Measurements from ENCODE around the gene SPINDOC. TPM values are rescaled to one million over a fixed set of nuclear protein-coding genes. Genes with fewer than 3 reads are reported as not detected.

Gene SPINDOC
- total RNA-seq, 1 experiment from 2014 or later = 50.9 TPM

DNA sequence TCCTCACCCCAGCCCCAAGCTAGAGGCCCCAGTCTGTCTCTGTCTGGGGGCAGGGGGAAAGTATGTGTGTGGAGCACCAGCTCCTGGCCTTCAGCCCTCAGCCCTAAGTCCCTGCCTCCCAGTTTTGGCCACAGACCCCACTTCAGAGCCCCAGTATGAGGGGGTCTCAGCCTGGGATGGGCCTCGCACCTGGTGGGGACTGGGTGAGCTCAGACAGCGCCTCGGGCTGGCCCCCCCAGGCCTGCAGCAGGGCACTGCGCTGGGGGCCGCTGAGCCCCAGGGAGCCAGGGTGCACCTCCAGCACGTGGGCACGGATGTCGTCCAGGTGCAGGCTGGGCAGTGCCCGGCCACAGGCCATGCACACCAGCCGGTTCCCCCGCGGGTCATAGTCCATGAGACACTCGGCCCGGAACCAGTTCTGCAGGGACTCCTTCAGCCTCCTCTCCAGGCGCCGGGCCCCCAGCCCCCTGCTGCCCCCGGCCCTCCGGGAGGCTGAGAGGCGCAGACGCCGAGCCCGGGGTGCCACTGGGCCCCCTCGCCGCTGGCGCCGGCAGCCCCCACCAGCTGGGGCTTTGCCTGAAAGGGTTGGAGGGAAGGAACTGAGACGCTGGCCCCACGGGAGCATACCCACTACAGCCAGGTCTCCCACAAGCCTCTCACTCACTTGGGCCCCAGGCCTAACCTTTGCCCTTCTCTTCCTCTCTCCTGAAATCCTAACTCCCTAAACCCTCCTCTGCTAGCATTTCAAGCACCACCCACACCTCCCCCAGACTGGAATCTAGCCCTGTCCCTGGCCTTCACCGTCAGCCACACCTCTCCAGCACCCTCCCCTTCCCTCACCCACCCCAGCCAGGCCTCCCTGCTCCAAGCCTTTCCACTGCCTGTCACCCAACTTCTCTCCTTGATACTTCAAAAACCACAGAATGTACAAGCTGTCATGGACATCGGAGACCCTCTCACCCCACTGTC lies 48.3 kb upstream of the SPINDOC start:
- RAD21 ChIA-PET (ENCODE audit: low non-redundant PET in 1 of 2, low total read pairs in 2 of 2, uncharacterized antibody in 2 of 2, unreplicated experiment in 2 of 2) = no interaction called here
- intact Hi-C loops (cut with micrococcal nuclease) = loop anchor here (5.0 kb wide), 1 partner anchor 382 kb away; no protein-coding TSS in a partner anchor
- Histone ChIP-seq H3K4me3 (replicated peaks in 1 of 2; ENCODE audit: low read depth in 1 of 2, low read length in 2 of 2) (no peak overlapping the region), H3K27me3 (ENCODE audit: insufficient read depth, low read length) (no peaks in the 10 kb centered on the region), H3K9me3 (ENCODE audit: control insufficient read depth in 1 of 2, insufficient read depth in 1 of 2, low read depth in 1 of 2, low read length in 2 of 2) (no peaks in the 10 kb centered on the region), H3K9ac (ENCODE audit: low read length) (no peak overlapping the region), H3K9me2 (ENCODE audit: insufficient read depth) (no peaks in the 10 kb centered on the region), H2AFZ (ENCODE audit: low read depth, low read length, poor library complexity, severe bottlenecking) (no peak overlapping the region), H3K4me1 (ENCODE audit: control insufficient read depth in 1 of 2, insufficient read depth in 2 of 2, low read length in 2 of 2) (peaks cover 14 to 24% of the 10 kb centered on the region in 2 experiments), H3K4me2 (ENCODE audit: low read length) (no peak overlapping the region), H4K20me1 (ENCODE audit: insufficient read depth) (peaks cover 9% of the 10 kb centered on the region; the same call in 1 of the 2 replicates), H3K36me3 (ENCODE audit: control insufficient read depth in 1 of 2, insufficient read depth in 2 of 2, low read length in 2 of 2) (peaks cover 2 to 4% of the 10 kb centered on the region in 2 experiments; a peak in 2 of 4 replicates), H3K79me2 (ENCODE audit: insufficient read depth, low read length) (peaks cover 21% of the 10 kb centered on the region), H3K27ac (ENCODE audit: low read depth, low read length) (no peak overlapping the region)
- DNase-seq (ENCODE audit: low read depth, low spot score) (no peak), ATAC-seq (no peak)
- POLR2A ChIA-PET = no interaction called here
- TF ChIP-seq SIN3A (IDR thresholded peaks at IDR 0.05; ENCODE audit: low read depth) = no peak
- TF ChIP-seq POLR2AphosphoS5 (IDR thresholded peaks at IDR 0.05; ENCODE audit: low read depth, low read length) = no peak
- TF ChIP-seq, protein P1, sequence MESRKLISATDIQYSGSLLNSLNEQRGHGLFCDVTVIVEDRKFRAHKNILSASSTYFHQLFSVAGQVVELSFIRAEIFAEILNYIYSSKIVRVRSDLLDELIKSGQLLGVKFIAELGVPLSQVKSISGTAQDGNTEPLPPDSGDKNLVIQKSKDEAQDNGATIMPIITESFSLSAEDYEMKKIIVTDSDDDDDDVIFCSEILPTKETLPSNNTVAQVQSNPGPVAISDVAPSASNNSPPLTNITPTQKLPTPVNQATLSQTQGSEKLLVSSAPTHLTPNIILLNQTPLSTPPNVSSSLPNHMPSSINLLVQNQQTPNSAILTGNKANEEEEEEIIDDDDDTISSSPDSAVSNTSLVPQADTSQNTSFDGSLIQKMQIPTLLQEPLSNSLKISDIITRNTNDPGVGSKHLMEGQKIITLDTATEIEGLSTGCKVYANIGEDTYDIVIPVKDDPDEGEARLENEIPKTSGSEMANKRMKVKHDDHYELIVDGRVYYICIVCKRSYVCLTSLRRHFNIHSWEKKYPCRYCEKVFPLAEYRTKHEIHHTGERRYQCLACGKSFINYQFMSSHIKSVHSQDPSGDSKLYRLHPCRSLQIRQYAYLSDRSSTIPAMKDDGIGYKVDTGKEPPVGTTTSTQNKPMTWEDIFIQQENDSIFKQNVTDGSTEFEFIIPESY (IDR thresholded peaks at IDR 0.05; ENCODE audit: extremely low read depth, insufficient replicate concordance, low read length) = no peak
- TF ChIP-seq TCF7L2 (IDR thresholded peaks at IDR 0.05; ENCODE audit: borderline replicate concordance, extremely low read depth, insufficient read depth, insufficient read length) = no peak
- TF ChIP-seq ZFX (IDR thresholded peaks at IDR 0.05) = no peak
- TF ChIP-seq SRF (IDR thresholded peaks at IDR 0.05; ENCODE audit: low read depth) = no peak
- no peak for TF ChIP-seq ZNF274 (IDR thresholded peaks at IDR 0.05; ENCODE audit: low read depth, low read length)
- no peak for TF ChIP-seq POLR2A (IDR thresholded peaks at IDR 0.05; ENCODE audit: borderline replicate concordance, extremely low read depth, insufficient read depth, insufficient read length)
- TF ChIP-seq SP1 (IDR thresholded peaks at IDR 0.05; ENCODE audit: low read depth) = no peak
- no peak for TF ChIP-seq ELF1 (IDR thresholded peaks at IDR 0.05; ENCODE audit: borderline replicate concordance, low read depth)
- TF ChIP-seq, protein P2, sequence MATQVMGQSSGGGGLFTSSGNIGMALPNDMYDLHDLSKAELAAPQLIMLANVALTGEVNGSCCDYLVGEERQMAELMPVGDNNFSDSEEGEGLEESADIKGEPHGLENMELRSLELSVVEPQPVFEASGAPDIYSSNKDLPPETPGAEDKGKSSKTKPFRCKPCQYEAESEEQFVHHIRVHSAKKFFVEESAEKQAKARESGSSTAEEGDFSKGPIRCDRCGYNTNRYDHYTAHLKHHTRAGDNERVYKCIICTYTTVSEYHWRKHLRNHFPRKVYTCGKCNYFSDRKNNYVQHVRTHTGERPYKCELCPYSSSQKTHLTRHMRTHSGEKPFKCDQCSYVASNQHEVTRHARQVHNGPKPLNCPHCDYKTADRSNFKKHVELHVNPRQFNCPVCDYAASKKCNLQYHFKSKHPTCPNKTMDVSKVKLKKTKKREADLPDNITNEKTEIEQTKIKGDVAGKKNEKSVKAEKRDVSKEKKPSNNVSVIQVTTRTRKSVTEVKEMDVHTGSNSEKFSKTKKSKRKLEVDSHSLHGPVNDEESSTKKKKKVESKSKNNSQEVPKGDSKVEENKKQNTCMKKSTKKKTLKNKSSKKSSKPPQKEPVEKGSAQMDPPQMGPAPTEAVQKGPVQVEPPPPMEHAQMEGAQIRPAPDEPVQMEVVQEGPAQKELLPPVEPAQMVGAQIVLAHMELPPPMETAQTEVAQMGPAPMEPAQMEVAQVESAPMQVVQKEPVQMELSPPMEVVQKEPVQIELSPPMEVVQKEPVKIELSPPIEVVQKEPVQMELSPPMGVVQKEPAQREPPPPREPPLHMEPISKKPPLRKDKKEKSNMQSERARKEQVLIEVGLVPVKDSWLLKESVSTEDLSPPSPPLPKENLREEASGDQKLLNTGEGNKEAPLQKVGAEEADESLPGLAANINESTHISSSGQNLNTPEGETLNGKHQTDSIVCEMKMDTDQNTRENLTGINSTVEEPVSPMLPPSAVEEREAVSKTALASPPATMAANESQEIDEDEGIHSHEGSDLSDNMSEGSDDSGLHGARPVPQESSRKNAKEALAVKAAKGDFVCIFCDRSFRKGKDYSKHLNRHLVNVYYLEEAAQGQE (IDR thresholded peaks at IDR 0.05; ENCODE audit: low read depth) = no peak
- TF ChIP-seq, protein P3, sequence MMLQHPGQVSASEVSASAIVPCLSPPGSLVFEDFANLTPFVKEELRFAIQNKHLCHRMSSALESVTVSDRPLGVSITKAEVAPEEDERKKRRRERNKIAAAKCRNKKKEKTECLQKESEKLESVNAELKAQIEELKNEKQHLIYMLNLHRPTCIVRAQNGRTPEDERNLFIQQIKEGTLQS (IDR thresholded peaks at IDR 0.05) = no peak
- CTCF ChIA-PET = no interaction called here
- no TSS peak for BruUV-seq (replicated peaks)
